Peyer's patch (tissue), 4 donors: ENCODE data around the gene NHLH2. TPM values are rescaled to one million over a fixed set of nuclear protein-coding genes. Genes with fewer than 3 reads are reported as not detected.

Experiments used
- DNase-seq, 3 donors: peaks; one replicate each; pipeline ENCODE4 v3.0.0-alpha.2; 2017 to 2019
- H3K27ac ChIP-seq, 4 donors: fragments of 200-600 bp; sonication (generic); one replicate each; pipeline ENCODE4 v1.5.1; 2016 to 2019
- H3K27me3 ChIP-seq, 2 donors: fragments of 200-600 bp; sonication (generic); one replicate each; pipeline ENCODE4 v1.5.1; 2019
- H3K36me3 ChIP-seq, 3 donors: fragments of 200-600 bp; sonication (generic); one replicate each; pipeline ENCODE4 v1.5.1; 2016 to 2019
- H3K4me1 ChIP-seq, 4 donors: fragments of 200-600 bp; sonication (generic); one replicate each; pipeline ENCODE4 v1.5.1; 2016 to 2019
- H3K4me3 ChIP-seq, 4 donors: fragments of 200-600 bp; sonication (generic); 1 replicate in 3 of 4; 2 replicates in 1 of 4; pipeline ENCODE4 v1.5.1; 2016 to 2019; ENCODE audit warnings: mild to moderate bottlenecking in 1 of 4
- H3K9me3 ChIP-seq, 4 donors: fragments of 200-600 bp; sonication (generic); one replicate each; pipeline ENCODE4 v1.5.1; 2016 to 2019; ENCODE audit warnings: mild to moderate bottlenecking in 1 of 4
- CTCF ChIP-seq, 6 experiments: fragments of 450-650 bp in 4 of 6; fragments of 200-600 bp in 2 of 6; sonication (generic) in 1 of 6; IDR thresholded peaks; one replicate each; pipeline ENCODE4 v1.5.1; 2017 to 2019; ENCODE audit warnings: antibody characterized with exemption in 6 of 6, mild to moderate bottlenecking in 3 of 6, moderate library complexity in 1 of 6
- POLR2A ChIP-seq, 2 donors: fragments of 450-650 bp; IDR thresholded peaks; one replicate each; pipeline ENCODE4 v1.5.1; 2017; ENCODE audit warnings: antibody characterized with exemption in 2 of 2, mild to moderate bottlenecking in 2 of 2, moderate library complexity in 2 of 2
- total RNA-seq, 4 donors: library from RNA; depleted of rRNA; stranded (reverse); fragments of >200 nt; gene quantifications; one replicate each; pipeline ENCODE4 v1.1.0, GENCODE V29; 2016

Gene NHLH2
- total RNA-seq: not detected

- H3K4me3 ChIP-seq: no peak within 1 kb of the TSS
- no peak within 1 kb of the TSS for H3K27ac ChIP-seq
- H3K4me1 ChIP-seq: peaks cover 0 to 24% (median 5%) of the 10 kb centered on the region in 4 donors
- no peaks in the 10 kb centered on the region for H3K36me3 ChIP-seq
- DNase-seq: no peak
- TF ChIP-seq CTCF (IDR thresholded peaks at IDR 0.05) (no peak), POLR2A (IDR thresholded peaks at IDR 0.05) (no peak)
- H3K9me3 ChIP-seq: no peaks in the 10 kb centered on the region
- H3K27me3 ChIP-seq: peaks cover 0 to 42% of the 10 kb centered on the region in 2 donors
These were observed at the start of gene NHLH2 for GRCh38 chr1:115840605-115841460. Gene NHLH2, minus strand, starts transcription at chr1:115841126. Its CDS starts 2,754 bp downstream, at chr1:115838372.

- Histone ChIP-seq H3K9me3 (no peaks in the 10 kb centered on the region), H3K27ac (no peak overlapping the region), H3K4me3 (no peak overlapping the region), H3K27me3 (no peaks in the 10 kb centered on the region), H3K4me1 (no peaks in the 10 kb centered on the region), H3K36me3 (no peaks in the 10 kb centered on the region)
- no peak for TF ChIP-seq POLR2A (IDR thresholded peaks at IDR 0.05)
- no peak for DNase-seq
These were observed 49.7 kb upstream of the NHLH2 start for GRCh38 chr1:115890580-115890979.

DNA sequence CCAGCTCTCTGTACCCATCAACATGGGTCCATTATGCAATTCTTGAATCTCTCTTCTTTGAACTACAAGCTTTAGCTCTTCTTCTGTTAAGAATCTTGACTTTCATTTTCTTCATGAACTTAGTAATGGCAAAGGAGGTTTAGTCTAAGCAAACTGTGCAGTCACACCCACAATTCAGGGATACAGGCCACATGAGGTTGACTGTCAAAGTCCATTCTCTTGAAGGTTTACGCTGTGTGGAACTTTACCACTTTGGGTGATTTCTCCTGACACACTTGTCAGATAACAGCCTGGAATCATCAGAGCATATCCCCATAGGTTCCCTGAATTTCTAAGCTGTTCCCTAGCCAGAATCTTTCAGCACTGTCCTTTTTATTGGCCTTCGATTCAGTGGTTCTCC lies 48.0 kb upstream of the NHLH2 start:
- H3K4me1 ChIP-seq: no peaks in the 10 kb centered on the region

DNA sequence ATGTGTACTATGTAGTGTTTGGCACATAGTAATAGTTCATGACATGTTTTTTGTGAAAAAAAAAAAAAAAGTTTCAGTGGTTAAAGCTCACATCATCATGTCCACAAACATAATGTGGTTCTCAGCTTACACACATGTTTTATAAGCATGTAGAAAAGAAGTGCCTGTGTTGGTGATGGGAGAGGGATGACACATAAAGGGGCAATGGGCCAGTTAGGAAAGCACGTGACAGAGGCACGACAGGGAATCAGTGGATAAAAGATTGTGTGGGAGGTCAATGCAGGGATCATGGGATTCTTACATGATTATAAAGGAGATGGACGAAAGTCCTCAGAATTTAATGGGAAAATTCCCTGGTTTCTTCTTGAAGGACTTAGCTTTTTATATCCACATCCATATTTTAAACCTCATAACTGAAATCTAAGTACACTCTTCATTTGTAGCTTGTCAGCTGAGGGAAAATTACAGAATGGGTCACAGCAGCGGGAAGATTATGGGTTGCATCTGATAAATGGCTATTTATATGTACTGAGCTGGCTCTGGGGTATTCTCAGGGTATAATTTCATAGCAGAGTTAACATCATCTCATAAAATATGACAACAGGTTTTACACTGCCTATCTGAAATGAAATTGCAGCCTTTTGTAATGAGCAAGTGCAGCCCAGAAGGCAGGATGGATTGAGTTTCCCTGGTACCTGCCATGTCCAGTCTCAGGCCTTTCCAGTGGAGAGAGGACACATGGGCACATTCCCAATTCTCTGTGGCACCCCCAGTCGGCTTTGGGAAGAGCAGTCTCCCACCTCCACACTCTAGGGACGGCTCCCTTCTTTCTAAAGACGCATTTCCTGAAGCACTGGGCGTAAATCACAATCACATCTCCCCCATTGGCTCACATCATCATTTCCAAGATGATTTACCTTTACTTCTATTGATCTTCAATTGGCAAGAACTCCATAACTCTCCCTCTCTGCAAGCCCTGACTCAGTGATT lies 42.3 kb upstream of the NHLH2 start:
- no peak overlapping the region for H3K4me3 ChIP-seq
- H3K27me3 ChIP-seq: no peaks in the 10 kb centered on the region
- no peaks in the 10 kb centered on the region for H3K36me3 ChIP-seq
- no peak overlapping the region for H3K27ac ChIP-seq
- no peaks in the 10 kb centered on the region for H3K4me1 ChIP-seq
- TF ChIP-seq CTCF (IDR thresholded peaks at IDR 0.05): no peak
- no peak for TF ChIP-seq POLR2A (IDR thresholded peaks at IDR 0.05)
- no peak for DNase-seq
- no peaks in the 10 kb centered on the region for H3K9me3 ChIP-seq

More for the DNA sequence above, 48.0 kb upstream of the NHLH2 start:
- Histone ChIP-seq H3K27ac (no peak overlapping the region), H3K36me3 (no peaks in the 10 kb centered on the region), H3K27me3 (no peaks in the 10 kb centered on the region), H3K9me3 (no peaks in the 10 kb centered on the region), H3K4me3 (no peak overlapping the region)
- TF ChIP-seq CTCF (IDR thresholded peaks at IDR 0.05) (no peak), POLR2A (IDR thresholded peaks at IDR 0.05) (no peak)
- no peak for DNase-seq

DNA sequence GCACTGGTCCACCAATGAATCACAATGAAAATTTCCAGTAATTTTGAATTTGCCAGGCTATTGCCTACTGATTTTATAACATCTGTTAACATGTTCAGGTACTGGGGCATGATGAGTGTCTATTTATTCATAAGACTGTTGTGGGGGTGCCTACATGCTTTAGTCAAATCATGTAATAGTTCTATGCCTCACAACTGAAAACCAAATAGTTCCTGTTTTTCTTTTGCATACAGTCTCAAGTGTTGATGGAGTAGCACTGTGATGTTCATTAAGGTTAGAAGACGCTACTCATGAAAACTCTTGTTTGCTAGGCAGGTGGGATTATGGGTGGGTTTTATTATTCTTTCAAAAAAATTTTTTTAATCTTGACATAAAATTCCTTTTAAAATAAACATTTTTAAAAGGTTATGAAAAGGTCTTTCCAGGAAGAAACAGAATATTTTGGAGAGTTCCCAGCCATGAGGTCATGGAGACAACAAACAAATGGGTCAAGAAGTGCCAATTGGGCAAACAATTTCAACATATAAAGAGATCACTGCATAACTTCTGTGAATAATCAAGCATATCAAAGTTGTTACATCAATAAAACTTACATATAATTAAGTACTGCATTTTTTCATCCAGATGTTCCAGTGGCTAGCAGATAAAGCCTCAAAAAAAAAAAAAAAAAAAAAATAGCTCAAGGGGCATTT lies 40.2 kb upstream of the NHLH2 start:
- no peaks in the 10 kb centered on the region for H3K27me3 ChIP-seq
- no peak for TF ChIP-seq CTCF (IDR thresholded peaks at IDR 0.05)
- H3K9me3 ChIP-seq: no peaks in the 10 kb centered on the region
- no peaks in the 10 kb centered on the region for H3K4me1 ChIP-seq
- H3K36me3 ChIP-seq: no peaks in the 10 kb centered on the region
- no peak overlapping the region for H3K4me3 ChIP-seq
- H3K27ac ChIP-seq: no peak overlapping the region
- DNase-seq: no peak
